IMR-90 (cell line): Measurements from ENCODE around the gene STAC2. TPM values are rescaled to one million over a fixed set of nuclear protein-coding genes. Genes with fewer than 3 reads are reported as not detected.

Experiments
- ATAC-seq: fragments of 200-7000 bp; cut with Tn5 transposase; 2 replicates; pipeline ENCODE4 v1.9.1; 2020; ENCODE audit warnings: low read depth, mild to moderate bottlenecking, moderate library complexity
- BruUV-seq: library from RNA; stranded (reverse); fragments of 400-500 nt; replicated peaks from 2 replicates; lab custom pipeline; 2021; lab: Mats Ljungman, UMichigan
- CTCF ChIA-PET: fragments of 300-600 bp; formaldehyde crosslinking; extraction: SDS; loops from one replicate; lab custom pipeline; 2021; ENCODE audit warnings: antibody characterized with exemption; lab: Yijun Ruan, JAX
- POLR2A ChIA-PET: fragments of 300-600 bp; sonication (Branson Sonifier 250); formaldehyde crosslinking; loops from one replicate; lab custom pipeline; 2022; ENCODE audit warnings: antibody characterized with exemption; ENCODE audit not compliant: unreplicated experiment; lab: Charles Lee
- DNase-seq: peaks from one replicate; pipeline ENCODE4 v3.0.0; 2013
- H2AFZ ChIP-seq: replicated peaks from 2 replicates; pipeline ENCODE3; 2013; ENCODE audit warnings: low read length, mild to moderate bottlenecking; ENCODE audit not compliant: poor library complexity
- H2AK5ac ChIP-seq: 2 replicates; pipeline ENCODE4 v1.6.1; 2013; ENCODE audit warnings: low read depth, low read length, inconsistent platforms
- H2AK9ac ChIP-seq: replicated peaks from 2 replicates; pipeline ENCODE3; 2013; ENCODE audit warnings: mild to moderate bottlenecking, low read depth, low read length, moderate library complexity; ENCODE audit not compliant: poor library complexity
- H2BK120ac ChIP-seq: 2 replicates; pipeline ENCODE4 v1.6.1; 2013; ENCODE audit warnings: low read depth, low read length, inconsistent platforms
- H2BK15ac ChIP-seq: 3 replicates; pipeline ENCODE4 v1.6.1; 2013; ENCODE audit warnings: low read depth, low read length, inconsistent platforms
- H2BK20ac ChIP-seq: 2 replicates; pipeline ENCODE4 v1.6.1; 2013; ENCODE audit warnings: low read depth, mild to moderate bottlenecking, inconsistent platforms, low read length, moderate library complexity
- H2BK5ac ChIP-seq: 2 replicates; pipeline ENCODE4 v1.6.1; 2013; ENCODE audit warnings: mild to moderate bottlenecking, low read depth, low read length, inconsistent platforms; ENCODE audit not compliant: poor library complexity, severe bottlenecking
- H3K14ac ChIP-seq: replicated peaks from 2 replicates; pipeline ENCODE4 v1.6.1; 2013; ENCODE audit warnings: low read depth, low read length, inconsistent platforms
- H3K18ac ChIP-seq: 2 replicates; pipeline ENCODE4 v1.6.1; 2013; ENCODE audit warnings: low read depth, low read length, control low read depth
- H3K23ac ChIP-seq: 2 replicates; pipeline ENCODE4 v1.6.1; 2013; ENCODE audit warnings: low read depth, low read length, inconsistent platforms
- H3K27ac ChIP-seq: 2 replicates; pipeline ENCODE4 v1.5.1; 2013; ENCODE audit warnings: mild to moderate bottlenecking, control low read depth, low read length; ENCODE audit not compliant: insufficient read depth
- H3K27me3 ChIP-seq: 2 replicates; pipeline ENCODE4 v1.6.1; 2013; ENCODE audit warnings: low read length; ENCODE audit not compliant: control insufficient read depth, insufficient read depth
- H3K36me3 ChIP-seq: 2 replicates; pipeline ENCODE4 v1.6.1; 2013; ENCODE audit warnings: low read length, mixed read lengths; ENCODE audit not compliant: control insufficient read depth, insufficient read depth
- H3K4ac ChIP-seq: 2 replicates; pipeline ENCODE4 v1.6.1; 2013; ENCODE audit warnings: low read depth, low read length, inconsistent platforms
- H3K4me1 ChIP-seq: 2 replicates; pipeline ENCODE4 v1.6.1; 2013; ENCODE audit warnings: low read length, mixed read lengths; ENCODE audit not compliant: control insufficient read depth, insufficient read depth
- H3K4me2 ChIP-seq: 2 replicates; pipeline ENCODE4 v1.6.1; 2013; ENCODE audit warnings: low read depth, mild to moderate bottlenecking, control low read depth, low read length, moderate library complexity
- H3K4me3 ChIP-seq: 2 replicates; pipeline ENCODE4 v1.5.1; 2013; ENCODE audit warnings: low read depth, mild to moderate bottlenecking, control low read depth, low read length, moderate library complexity; ENCODE audit not compliant: insufficient read depth
- H3K56ac ChIP-seq: 2 replicates; pipeline ENCODE4 v1.6.1; 2013; ENCODE audit warnings: low read length, inconsistent platforms; ENCODE audit not compliant: insufficient read depth; ENCODE audit errors: extremely low read depth
- H3K79me1 ChIP-seq, 2 experiments: 2 replicates each; pipeline ENCODE4 v1.6.1; 2013; ENCODE audit warnings: low read length in 2 of 2, inconsistent platforms in 1 of 2, low read depth in 1 of 2
- H3K9ac ChIP-seq: 2 replicates; pipeline ENCODE4 v1.6.1; 2013; ENCODE audit warnings: low read depth, low read length, control low read depth
- H3K9me1 ChIP-seq: 2 replicates; pipeline ENCODE4 v1.6.1; 2013; ENCODE audit warnings: low read length, inconsistent platforms; ENCODE audit not compliant: insufficient read depth
- H3K9me3 ChIP-seq: 2 replicates; pipeline ENCODE4 v1.6.1; 2013; ENCODE audit warnings: low read length; ENCODE audit not compliant: control insufficient read depth, insufficient read depth
- H4K20me1 ChIP-seq: 2 replicates; pipeline ENCODE4 v1.6.1; 2013; ENCODE audit warnings: low read length, inconsistent platforms; ENCODE audit not compliant: insufficient read depth
- H4K5ac ChIP-seq: 2 replicates; pipeline ENCODE4 v1.6.1; 2013; ENCODE audit warnings: mild to moderate bottlenecking, low read depth, low read length, control low read depth
- H4K8ac ChIP-seq, 2 experiments: 2 replicates each; pipeline ENCODE4 v1.6.1; 2013; ENCODE audit warnings: low read depth in 2 of 2, low read length in 2 of 2, control low read depth in 1 of 2, inconsistent platforms in 1 of 2
- H4K91ac ChIP-seq: 2 replicates; pipeline ENCODE4 v1.6.1; 2013; ENCODE audit warnings: low read depth, low read length, inconsistent platforms; ENCODE audit not compliant: insufficient read depth
- BHLHE40 ChIP-seq: fragments of 150-350 bp; IDR thresholded peaks from 2 replicates; pipeline ENCODE4 v1.6.1; 2016; ENCODE audit warnings: mild to moderate bottlenecking, low read depth, low read length
- CEBPB ChIP-seq: IDR thresholded peaks from 2 replicates; pipeline ENCODE4 v1.6.1; 2012; ENCODE audit warnings: low read depth, low read length, improper control_type of control experiment
- CHD1 ChIP-seq: IDR thresholded peaks from 2 replicates; pipeline ENCODE4 v1.6.1; 2012; ENCODE audit warnings: low read depth, low read length, improper control_type of control experiment
- CTCF ChIP-seq: conservative IDR thresholded peaks from 2 replicates; pipeline ENCODE4 v1.5.1; 2012; ENCODE audit warnings: mild to moderate bottlenecking, low read depth, low read length, improper control_type of control experiment
- FOS ChIP-seq: fragments of 150-350 bp; IDR thresholded peaks from 2 replicates; pipeline ENCODE4 v1.6.1; 2016; ENCODE audit warnings: low read depth, low read length
- MXI1 ChIP-seq: IDR thresholded peaks from 2 replicates; pipeline ENCODE4 v1.6.1; 2012; ENCODE audit warnings: low read depth, mild to moderate bottlenecking, low read length, moderate library complexity, borderline replicate concordance
- NFE2L2 ChIP-seq: fragments of 150-350 bp; IDR thresholded peaks from 2 replicates; pipeline ENCODE4 v1.6.1; 2016; ENCODE audit warnings: low read depth, mild to moderate bottlenecking, low read length
- POLR2A ChIP-seq: IDR thresholded peaks from 2 replicates; pipeline ENCODE4 v1.6.1; 2012; ENCODE audit warnings: mild to moderate bottlenecking, low read depth, low read length
- RAD21 ChIP-seq: IDR thresholded peaks from 2 replicates; pipeline ENCODE4 v1.6.1; 2012; ENCODE audit warnings: low read length, improper control_type of control experiment
- RCOR1 ChIP-seq: IDR thresholded peaks from 2 replicates; pipeline ENCODE4 v1.6.1; 2012; ENCODE audit warnings: mild to moderate bottlenecking, low read length, improper control_type of control experiment; ENCODE audit not compliant: insufficient replicate concordance
- RFX5 ChIP-seq: IDR thresholded peaks from 2 replicates; pipeline ENCODE4 v1.8.0; 2012; ENCODE audit warnings: low read depth, mild to moderate bottlenecking, low read length, moderate library complexity
- SMC3 ChIP-seq: fragments of 150-350 bp; IDR thresholded peaks from 2 replicates; pipeline ENCODE4 v1.6.1; 2016; ENCODE audit warnings: low read depth, mild to moderate bottlenecking, antibody characterized with exemption, low read length, moderate library complexity
- WGBS, 2 experiments: methylation state at CpG; one replicate each; pipeline versions ENCODE4 v1.1.5 to v1.1.7; 2013; ENCODE audit warnings: missing lambda C conversion rate in 2 of 2; ENCODE audit not compliant: insufficient read length in 1 of 2; ENCODE audit errors: extremely low coverage in 2 of 2; 5-methylcytosine and 5-hydroxymethylcytosine counted together
- dilution Hi-C: fragments of 300-500 bp; cut with HindIII; formaldehyde crosslinking; loops from one replicate; pipeline ENCODE4 v1.14.3; 2018; ENCODE audit warnings: low sequenced_read_pairs; ENCODE audit not compliant: unreplicated experiment
- in situ Hi-C: fragments of 300-500 bp; cut with MboI; formaldehyde crosslinking; loops from 3 replicates; pipeline ENCODE4 v1.14.3; 2019; ENCODE audit warnings: low sequenced_read_pairs, inconsistent platforms, mixed read lengths
- intact Hi-C: fragments of 100-400 bp; cut with micrococcal nuclease; formaldehyde crosslinking; loops from 2 replicates; pipeline ENCODE4 v1.10.0; 2022
- polyA plus RNA-seq, 3 experiments: library from polyadenylated mRNA; depleted of rRNA; stranded (reverse); fragments of >200 nt; gene quantifications; 2 replicates each; pipeline ENCODE4 v1.2.3, GENCODE V29; 2012; ENCODE audit warnings: low replicate concordance in 1 of 3
- total RNA-seq: library from RNA; depleted of rRNA; stranded (reverse); fragments of >200 nt; gene quantifications from 2 replicates; pipeline ENCODE4 v1.2.3, GENCODE V29; 2012

STAC2 gene
- total and polyA plus RNA-seq, 2 of the 4 experiments (the other 2 are of a cell fraction), result 0.02 TPM; not detected in 1

GRCh38 chr17:39175695-39176093 is 50.1 kb downstream of the STAC2 start:
- no TSS peak for BruUV-seq
- Histone ChIP-seq H3K14ac (no peak overlapping the region), H2BK120ac (no peak overlapping the region), H3K27ac (no peak overlapping the region), H3K4me3 (no peak overlapping the region), H3K79me1 (0 out of 4 replicates have a peak, but pooled peaks cover 0 to 2% of the 10 kb centered on the region in 2 experiments), H3K36me3 (peaks cover 22% of the 10 kb centered on the region), H3K56ac (no peak overlapping the region), H2BK15ac (no peak overlapping the region), H4K20me1 (peaks cover 10% of the 10 kb centered on the region), H3K27me3 (no peaks in the 10 kb centered on the region), H2BK5ac (no peak overlapping the region), H3K4me2 (no peak overlapping the region), H2BK20ac (no peak overlapping the region), H3K9me1 (peaks cover 10% of the 10 kb centered on the region; the same call in 1 of the 2 replicates), H3K9me3 (no peaks in the 10 kb centered on the region), H4K5ac (no peak overlapping the region), H2AK9ac (no peak overlapping the region), H3K4ac (no peak overlapping the region), H4K8ac (no peak overlapping the region), H3K18ac (no peak overlapping the region), H3K4me1 (no peaks in the 10 kb centered on the region), H3K9ac (no peak overlapping the region), H3K23ac (no peak overlapping the region), H2AFZ (no peak overlapping the region), H2AK5ac (no peak overlapping the region), H4K91ac (no peak overlapping the region)
- DNase-seq (no peak), ATAC-seq (no peak)
- ChIA-PET CTCF (interaction anchor here (1.6 to 2.7 kb wide), 2 partner anchors 9 to 11 kb away, joined by 6 to 19 read pairs; partner anchors contain the start of gene ARL5C), POLR2A (no interaction called here)
- WGBS, 2 experiments, result 75% methylated on average over 9 of the region's 10 CpGs; no CpG with 5 or more reads in 1 of the 2 experiments
- in situ Hi-C loops (no loop called here), intact Hi-C loops (loop anchor here (1.0 kb wide), 1 partner anchor 192 kb away; no protein-coding TSS in a partner anchor), dilution Hi-C loops (no loop called here)
- TF ChIP-seq BHLHE40 (no peak), RFX5 (no peak), FOS (no peak), MXI1 (no peak), RCOR1 (no peak), RAD21 (no peak), CHD1 (no peak), NFE2L2 (no peak), POLR2A (no peak), CEBPB (no peak), SMC3 (no peak), CTCF (no peak)
